Spinal cord (tissue), 10 donors: Measurements from ENCODE around the gene BMPER. TPM values are rescaled to one million over a fixed set of nuclear protein-coding genes. Genes with fewer than 3 reads are reported as not detected.
A peak's percentile ranks its signal among the peaks of the same experiment; 100 is the strongest.

Experiments used
- DNase-seq, 6 donors: peaks; one replicate each; pipeline versions ENCODE4 v3.0.0 to v3.0.0-alpha.2; 2013 to 2015; ENCODE audit warnings: low spot score in 6 of 6, low read depth in 4 of 6
- H3K27ac ChIP-seq: one replicate; pipeline ENCODE4 v1.5.1; 2013; ENCODE audit warnings: low read depth, low read length, control low read depth
- H3K27me3 ChIP-seq: one replicate; pipeline ENCODE4 v1.6.1; 2013; ENCODE audit warnings: low read length; ENCODE audit not compliant: control insufficient read depth, insufficient read depth
- H3K36me3 ChIP-seq: one replicate; pipeline ENCODE4 v1.6.1; 2013; ENCODE audit warnings: low read length; ENCODE audit not compliant: control insufficient read depth, insufficient read depth
- H3K4me1 ChIP-seq: one replicate; pipeline ENCODE4 v1.6.1; 2013; ENCODE audit warnings: low read length; ENCODE audit not compliant: control insufficient read depth, insufficient read depth
- H3K4me3 ChIP-seq: one replicate; pipeline ENCODE4 v1.5.1; 2013; ENCODE audit warnings: low read depth, low read length, control low read depth
- H3K9me3 ChIP-seq: one replicate; pipeline ENCODE4 v1.6.1; 2013; ENCODE audit warnings: low read length; ENCODE audit not compliant: control insufficient read depth, insufficient read depth
- WGBS: methylation state at CpG from one replicate; pipeline ENCODE4 v1.1.5; 2013; ENCODE audit warnings: missing lambda C conversion rate; ENCODE audit not compliant: insufficient coverage; 5-methylcytosine and 5-hydroxymethylcytosine counted together
- polyA plus RNA-seq, 2 donors: library from polyadenylated mRNA; unstranded; fragments of 120-200 nt; gene quantifications; one replicate each; pipeline ENCODE4 v1.2.1, GENCODE V29; 2013; ENCODE audit not compliant: insufficient read length in 2 of 2
- total RNA-seq, 2 donors: library from RNA; depleted of rRNA in 1 of 2; stranded (reverse); fragments of 120-200 nt in 1 of 2; fragments of >200 nt in 1 of 2; gene quantifications; one replicate each; pipeline versions ENCODE4 v1.2.3 to v1.2.4, GENCODE V29; 2013 to 2014
- donor health status: healthy.

The BMPER gene
- total and polyA plus RNA-seq, 4 donors: 16.8 to 36.3 (median 29.1) TPM

DNA sequence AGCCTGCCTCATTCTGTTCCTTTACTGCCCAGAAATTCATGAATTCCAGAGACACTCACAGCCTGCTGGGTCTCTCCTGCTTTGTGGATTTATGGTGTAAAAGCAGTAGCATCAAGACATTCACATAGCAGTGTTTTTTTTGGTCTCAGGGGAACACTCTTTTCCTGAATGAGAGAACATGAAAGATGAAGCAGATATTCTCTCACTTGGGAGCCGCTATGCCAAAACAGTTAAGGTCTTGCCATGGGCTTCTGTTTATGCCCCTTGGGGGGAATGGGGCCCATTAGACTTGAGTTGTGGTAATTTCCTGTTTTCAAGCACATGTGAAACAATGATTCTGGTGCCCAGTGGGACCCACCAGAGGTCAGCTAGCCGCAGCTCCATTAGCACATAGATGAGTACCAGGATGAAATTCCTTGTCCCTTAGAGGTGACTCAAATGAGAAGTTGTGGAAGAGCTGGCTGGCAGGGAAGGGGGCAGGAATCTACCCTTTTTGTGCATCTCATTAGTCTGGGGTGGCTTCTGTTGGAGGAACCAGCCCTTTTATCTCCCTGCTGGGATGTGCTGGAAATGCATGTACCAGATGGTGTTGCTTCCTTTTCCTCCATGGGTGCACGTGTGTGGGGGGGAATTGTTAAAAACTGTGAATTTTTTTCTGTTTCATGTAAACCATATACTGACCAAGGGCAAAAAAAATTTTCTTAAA lies 13.3 kb downstream of the BMPER start:
- peak in 1 of 6 donors; percentile 41 for DNase-seq
- 57% methylated on average over 2 of the region's 3 CpGs for WGBS
- H3K27me3 ChIP-seq: no peaks in the 10 kb centered on the region

DNA sequence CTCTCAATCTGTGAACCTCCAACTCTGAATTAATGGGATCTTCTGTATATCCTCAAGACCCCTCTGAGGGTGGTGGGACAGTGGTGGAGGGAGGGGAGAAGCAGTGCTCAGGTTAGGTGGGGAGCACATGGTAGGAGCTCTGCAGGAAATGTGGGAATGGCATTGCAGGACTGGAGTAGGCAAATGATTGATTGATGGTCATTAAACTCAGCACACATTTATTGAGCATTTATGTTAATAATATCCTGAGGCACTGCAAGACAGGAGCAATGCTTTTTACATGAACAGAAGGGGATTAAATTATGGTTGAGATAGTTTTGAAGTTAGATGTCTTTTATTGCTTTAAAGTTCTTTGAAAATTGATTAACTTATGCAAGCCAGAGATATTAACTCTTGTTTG lies 14.1 kb downstream of the BMPER start:
- H3K4me3 ChIP-seq: no peak overlapping the region
- H3K4me1 ChIP-seq: no peaks in the 10 kb centered on the region
- H3K9me3 ChIP-seq: no peaks in the 10 kb centered on the region
- no peak overlapping the region for H3K27ac ChIP-seq
- DNase-seq: no peak
- H3K27me3 ChIP-seq: no peaks in the 10 kb centered on the region
- H3K36me3 ChIP-seq: peaks cover 3% of the 10 kb centered on the region

More for the DNA sequence above, 13.3 kb downstream of the BMPER start:
- H3K4me1 ChIP-seq: no peaks in the 10 kb centered on the region
- no peaks in the 10 kb centered on the region for H3K9me3 ChIP-seq
- H3K4me3 ChIP-seq: no peak overlapping the region
- H3K36me3 ChIP-seq: no peaks in the 10 kb centered on the region
- H3K27ac ChIP-seq: no peak overlapping the region

DNA sequence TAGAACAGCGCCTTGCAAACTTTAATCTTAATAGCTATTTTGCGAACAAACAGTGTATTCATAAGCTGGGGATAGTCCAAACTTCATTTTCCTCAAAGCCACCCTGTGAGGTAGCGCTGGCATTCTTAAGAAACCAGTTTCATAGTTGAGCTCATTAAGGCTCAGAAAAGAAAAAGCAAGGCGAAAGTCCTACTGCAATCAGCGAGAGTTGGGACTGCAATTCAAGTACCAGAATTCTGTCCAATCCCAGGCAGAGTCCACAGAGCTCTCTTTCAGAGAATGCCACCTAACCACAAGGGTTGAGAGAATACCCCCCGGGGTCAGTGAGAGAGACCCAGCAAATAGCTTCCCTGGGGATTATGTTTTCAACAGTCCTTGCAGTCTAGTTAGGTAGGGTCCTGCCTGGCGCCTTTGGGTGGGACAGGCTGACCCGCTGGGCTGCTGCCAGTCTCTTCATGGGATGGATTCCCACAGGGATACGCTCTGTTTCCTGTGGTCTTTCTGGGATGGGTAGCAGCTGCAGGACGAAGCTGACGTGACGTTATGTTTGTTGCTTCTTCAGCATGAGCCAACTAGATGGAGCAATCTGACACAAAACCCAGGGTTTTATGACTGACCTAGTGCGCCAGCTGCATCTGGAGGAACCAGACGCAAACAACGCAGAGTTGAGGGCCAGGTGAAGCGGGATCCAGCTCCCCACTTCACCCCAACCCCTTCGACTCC lies 16.0 kb downstream of the BMPER start:
- Histone ChIP-seq H3K9me3 (no peaks in the 10 kb centered on the region), H3K4me3 (no peak overlapping the region), H3K27me3 (no peaks in the 10 kb centered on the region), H3K4me1 (no peaks in the 10 kb centered on the region), H3K27ac (no peak overlapping the region), H3K36me3 (peaks cover 4% of the 10 kb centered on the region)
- WGBS: 86% methylated on average over 15 of the region's 17 CpGs
- no peak for DNase-seq

DNA sequence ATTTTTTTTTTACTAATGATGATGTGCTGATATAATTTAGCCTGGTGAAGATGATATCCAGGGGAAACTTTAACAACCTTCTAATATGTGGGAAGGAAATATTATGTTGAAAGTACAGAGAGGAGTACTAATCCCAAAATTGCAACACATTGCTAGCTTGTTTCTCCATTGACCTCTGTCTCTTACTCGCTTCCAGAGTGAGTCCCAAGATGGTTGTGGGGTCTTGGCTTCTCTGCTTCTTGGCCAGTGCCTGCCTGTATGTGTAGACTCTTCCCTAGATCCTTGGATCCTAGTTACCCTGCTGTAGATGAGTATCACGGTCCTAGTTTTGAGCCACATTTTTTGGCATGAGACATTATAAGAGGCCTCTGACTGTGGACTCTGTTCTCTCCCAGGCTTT lies 17.5 kb downstream of the BMPER start:
- 100% methylated on average over 2 of the region's 2 CpGs for WGBS
- Histone ChIP-seq H3K4me3 (no peak overlapping the region), H3K27ac (no peak overlapping the region), H3K36me3 (peaks cover 4% of the 10 kb centered on the region), H3K27me3 (no peaks in the 10 kb centered on the region), H3K4me1 (no peaks in the 10 kb centered on the region), H3K9me3 (no peaks in the 10 kb centered on the region)
- DNase-seq: no peak

DNA sequence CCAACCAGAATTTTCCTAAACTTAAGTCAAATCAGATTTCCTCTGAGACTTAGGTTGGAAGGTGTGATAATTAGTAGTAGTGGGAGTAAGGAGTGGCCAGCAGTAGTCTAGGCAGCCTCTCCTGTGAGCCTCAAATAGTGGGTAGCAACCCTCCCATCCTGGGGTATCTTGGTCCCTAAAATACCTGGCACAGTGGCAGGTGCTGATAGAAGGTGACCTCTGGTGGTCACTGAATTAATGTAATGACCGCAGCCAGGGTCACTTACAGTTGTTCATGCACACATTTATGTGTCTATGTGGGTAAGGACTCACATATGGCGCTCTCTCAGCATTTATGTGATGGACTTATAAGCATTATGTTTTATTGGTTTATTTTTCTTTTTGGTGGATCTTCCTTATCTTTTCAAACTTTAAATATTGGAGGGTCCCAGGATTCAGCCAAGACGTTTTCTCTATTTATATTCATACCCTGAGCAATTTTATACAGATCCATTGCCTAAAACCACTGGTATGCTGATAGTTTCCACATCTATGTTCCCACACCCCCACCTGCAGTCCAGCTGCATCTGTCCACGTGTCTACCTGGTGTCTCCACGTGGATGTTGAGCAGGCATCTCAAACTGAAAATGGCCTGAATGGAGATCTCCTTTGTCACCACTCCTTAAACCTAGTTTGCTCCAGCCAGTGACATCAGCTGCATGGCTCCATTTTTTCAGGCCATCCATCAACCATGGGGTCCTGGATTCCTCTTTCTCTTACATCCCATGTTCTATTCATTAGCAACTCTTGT lies 18.3 kb downstream of the BMPER start:
- H3K36me3 ChIP-seq: peaks cover 4% of the 10 kb centered on the region
- 86% methylated on average over 4 of the region's 5 CpGs for WGBS
- H3K9me3 ChIP-seq: no peaks in the 10 kb centered on the region
- no peaks in the 10 kb centered on the region for H3K4me1 ChIP-seq
- no peak for DNase-seq
- H3K27me3 ChIP-seq: no peaks in the 10 kb centered on the region
- no peak overlapping the region for H3K27ac ChIP-seq
- H3K4me3 ChIP-seq: no peak overlapping the region

DNA sequence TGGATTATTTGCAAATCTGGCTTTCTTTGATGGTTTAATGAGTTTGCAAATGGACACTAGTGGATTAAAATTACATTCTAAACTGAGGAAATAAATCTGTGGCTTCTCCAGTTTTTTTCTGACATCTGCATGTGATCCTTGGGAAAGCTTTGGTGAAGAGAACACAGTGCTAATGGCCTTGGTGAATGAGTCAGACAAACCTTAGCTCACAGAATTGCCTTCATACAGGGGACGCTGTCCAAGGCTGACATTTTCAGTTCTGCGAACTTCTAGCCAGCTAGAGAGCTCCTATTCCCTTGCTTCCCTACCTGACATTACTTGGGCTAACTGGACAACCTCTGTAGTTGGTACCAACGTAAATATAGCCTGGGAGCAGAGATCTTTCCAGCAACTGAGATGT lies 21.2 kb downstream of the BMPER start:
- peaks cover 4% of the 10 kb centered on the region for H3K36me3 ChIP-seq
- no peaks in the 10 kb centered on the region for H3K9me3 ChIP-seq
- DNase-seq: no peak
- WGBS: 90% methylated on average over 2 of the region's 3 CpGs
- H3K27ac ChIP-seq: no peak overlapping the region
- H3K4me3 ChIP-seq: no peak overlapping the region
- no peaks in the 10 kb centered on the region for H3K4me1 ChIP-seq
- no peaks in the 10 kb centered on the region for H3K27me3 ChIP-seq

DNA sequence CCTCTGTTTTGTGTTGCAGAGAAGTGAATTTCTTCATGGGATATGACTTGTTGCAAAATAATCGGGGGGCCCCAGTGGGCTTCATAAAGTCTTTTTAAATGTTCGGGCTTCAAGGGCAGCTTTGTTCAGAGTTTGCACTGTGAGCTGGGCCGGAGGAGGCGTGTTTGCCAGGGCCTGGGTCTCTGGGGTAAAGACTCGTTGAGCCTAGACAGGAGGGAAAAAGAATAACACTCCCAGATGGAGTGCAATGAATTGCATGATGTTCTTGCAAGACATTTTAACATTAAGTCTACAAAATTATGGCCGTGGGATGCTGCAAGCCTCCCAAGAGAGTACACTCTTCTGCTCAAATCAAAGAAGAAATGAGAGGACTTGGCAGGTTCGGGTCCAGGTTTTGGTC lies 23.6 kb downstream of the BMPER start:
- H3K27me3 ChIP-seq: no peaks in the 10 kb centered on the region
- WGBS: 47% methylated on average over 3 of the region's 7 CpGs
- peaks cover 5% of the 10 kb centered on the region for H3K4me1 ChIP-seq
- H3K36me3 ChIP-seq: peaks cover 4% of the 10 kb centered on the region
- no peak overlapping the region for H3K4me3 ChIP-seq
- no peaks in the 10 kb centered on the region for H3K9me3 ChIP-seq
- H3K27ac ChIP-seq: no peak overlapping the region
- no peak for DNase-seq

DNA sequence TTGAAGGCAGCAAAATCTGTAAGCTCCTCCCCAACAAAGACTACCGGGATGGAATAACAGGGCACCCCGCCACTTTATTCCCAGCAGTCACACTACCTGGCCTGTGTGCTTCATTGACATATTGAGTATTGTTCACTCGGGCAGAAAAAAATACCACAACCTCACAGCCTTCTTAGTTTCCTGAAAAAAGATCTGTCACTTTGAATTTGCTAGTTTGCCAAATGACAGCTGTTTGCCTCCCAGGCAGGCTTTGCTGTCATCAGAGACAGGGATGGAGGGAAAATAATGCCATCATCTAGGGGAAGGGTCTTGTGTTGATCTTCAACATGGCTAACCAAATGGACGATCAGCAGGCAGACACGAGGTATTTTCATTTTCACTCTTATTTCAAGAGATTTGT lies 26.9 kb downstream of the BMPER start:
- Histone ChIP-seq H3K9me3 (no peaks in the 10 kb centered on the region), H3K27me3 (no peaks in the 10 kb centered on the region), H3K4me3 (no peak overlapping the region), H3K4me1 (peaks cover 5% of the 10 kb centered on the region), H3K27ac (peak overlapping the region; percentile 42), H3K36me3 (no peaks in the 10 kb centered on the region)
- DNase-seq: peak in 2 of 6 donors; percentile 21 to 42
- WGBS: 100% methylated on average over 1 of the region's 5 CpGs

DNA sequence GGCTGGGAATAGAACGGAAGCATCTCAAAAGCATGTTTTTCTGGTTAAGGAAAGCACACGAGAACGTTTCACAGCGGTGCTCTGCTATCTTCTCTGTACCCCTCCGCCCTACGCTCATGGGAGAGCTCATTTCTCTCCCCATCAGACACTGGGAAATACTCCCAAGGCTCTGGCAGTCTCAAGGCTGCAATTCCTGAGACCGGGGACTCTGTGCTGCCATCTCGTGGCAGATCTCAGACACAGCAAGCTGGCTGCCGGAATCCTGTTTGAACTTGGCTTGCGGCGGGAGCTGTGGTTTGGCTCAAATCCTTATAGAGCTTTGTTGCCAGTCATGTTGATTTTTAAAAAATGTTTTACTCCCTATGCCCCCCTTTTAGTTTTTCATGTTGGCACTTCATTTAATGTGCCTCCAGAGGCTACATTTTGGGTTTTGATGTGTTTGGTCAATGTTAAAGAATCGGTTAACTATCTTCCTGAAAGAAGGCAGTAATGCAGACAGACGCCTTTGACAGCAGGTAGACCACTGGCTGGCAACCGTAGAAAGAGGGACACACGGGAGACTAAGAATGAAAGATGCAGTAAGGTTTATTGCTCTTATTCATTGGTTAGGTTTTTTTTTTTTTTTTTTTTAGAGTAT lies 27.6 kb downstream of the BMPER start:
- peak; percentile 68 to 95 (median 78) for DNase-seq
- no peaks in the 10 kb centered on the region for H3K27me3 ChIP-seq
- 22% methylated on average over 12 of the region's 15 CpGs for WGBS
- no peaks in the 10 kb centered on the region for H3K36me3 ChIP-seq
- H3K4me3 ChIP-seq: peak overlapping the region; percentile 6
- no peaks in the 10 kb centered on the region for H3K9me3 ChIP-seq
- H3K4me1 ChIP-seq: peaks cover 5% of the 10 kb centered on the region
- no peak overlapping the region for H3K27ac ChIP-seq
